HG03442 (cell line): ENCODE measurements around the gene ITGB3.

ENCODE experiments used
- ATAC-seq: cut with Tn5 transposase; IDR thresholded peaks from one replicate; pipeline ENCODE4 v1.9.1; 2021; ENCODE audit warnings: mild to moderate bottlenecking, moderate library complexity; ENCODE audit not compliant: unreplicated experiment

ITGB3 gene

DNA sequence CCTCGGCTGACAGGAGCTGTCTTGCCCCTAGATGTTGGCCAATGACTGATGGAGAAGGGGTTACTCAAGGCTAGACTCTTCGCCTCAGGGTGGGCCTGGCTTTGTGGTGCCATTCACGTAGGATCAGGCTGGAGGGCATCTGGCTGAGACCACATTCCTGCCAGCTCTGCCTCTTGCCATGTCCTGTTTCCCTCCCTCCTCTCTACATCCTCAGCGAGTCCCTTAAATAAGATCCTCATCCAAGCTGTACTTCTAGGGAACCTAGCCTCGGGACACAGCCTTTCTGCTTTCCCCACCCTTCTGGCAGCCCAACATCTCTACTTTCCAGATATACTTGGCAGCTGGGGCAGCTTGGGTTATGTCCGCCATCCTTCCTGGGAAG is 42.2 kb downstream of the ITGB3 start:
- no peak for ATAC-seq

DNA sequence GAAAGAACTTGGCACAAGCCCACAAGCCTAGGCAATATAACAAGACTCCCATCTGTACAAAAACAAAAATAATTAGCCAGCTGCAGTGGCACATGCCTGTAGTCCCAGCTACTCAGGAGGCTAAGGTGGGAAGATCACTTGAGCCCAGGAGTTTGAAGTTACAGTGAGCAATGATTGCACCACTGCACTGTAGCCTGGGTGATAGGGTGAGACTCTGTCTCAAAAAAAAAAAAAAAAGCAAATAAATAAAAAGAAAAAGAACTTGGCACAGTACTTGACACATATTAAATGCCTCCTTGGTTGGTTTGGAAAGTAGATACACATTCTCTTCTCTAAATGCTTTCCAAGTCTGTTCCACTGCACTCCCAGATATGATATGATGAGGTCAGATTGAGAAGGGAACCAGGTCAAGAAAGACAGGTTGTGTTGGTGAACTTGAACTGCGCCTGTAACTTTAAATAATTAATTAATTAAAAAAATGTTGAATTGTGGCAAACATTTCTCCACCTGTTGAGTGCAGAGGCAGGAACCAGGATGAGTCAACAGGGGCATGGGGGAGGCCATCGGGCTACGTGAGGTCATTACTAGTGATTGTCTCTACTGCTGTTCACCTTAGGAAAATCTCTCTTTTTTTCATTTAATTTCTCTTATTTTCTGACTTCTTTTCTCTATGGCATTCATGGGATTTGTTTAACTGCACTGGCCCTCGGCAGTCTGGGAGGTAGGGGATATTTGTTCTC is 44.2 kb downstream of the ITGB3 start:
- ATAC-seq = no peak

GRCh38 chr17:47298712-47299111 is 45.1 kb downstream of the ITGB3 start:
- no peak for ATAC-seq

GRCh38 chr17:47299239-47299910 is 45.7 kb downstream of the ITGB3 start:
- no peak for ATAC-seq

- ATAC-seq = no peak
Observed at GRCh38 chr17:47300718-47301117, 47.1 kb downstream of the ITGB3 start.

- ATAC-seq = no peak
Observed at GRCh38 chr17:47301161-47301560, 47.5 kb downstream of the ITGB3 start.

GRCh38 chr17:47301831-47302230 is 48.2 kb downstream of the ITGB3 start:
- no peak for ATAC-seq

DNA sequence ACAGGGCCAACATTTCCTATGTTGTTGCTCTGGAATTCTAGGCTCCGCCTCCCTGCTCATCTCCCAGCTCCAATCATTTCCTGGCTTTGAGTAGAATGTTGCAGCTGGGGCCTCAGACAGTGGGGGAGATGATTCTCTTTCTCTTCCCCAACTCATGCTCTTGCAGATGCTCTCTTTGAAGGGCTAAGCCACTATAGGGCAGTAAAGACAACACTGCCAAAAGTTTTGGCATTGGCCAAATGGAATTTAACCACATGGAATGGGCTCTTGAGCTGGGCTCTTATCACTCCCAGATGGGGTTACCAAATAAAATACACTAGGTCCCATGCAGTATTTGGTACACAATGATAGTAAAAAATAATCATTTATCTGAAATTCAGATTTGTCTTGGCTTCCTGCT is 50.6 kb downstream of the ITGB3 start:
- no peak for ATAC-seq

GRCh38 chr17:47305302-47305923 is 51.8 kb downstream of the ITGB3 start:
- no peak for ATAC-seq

DNA sequence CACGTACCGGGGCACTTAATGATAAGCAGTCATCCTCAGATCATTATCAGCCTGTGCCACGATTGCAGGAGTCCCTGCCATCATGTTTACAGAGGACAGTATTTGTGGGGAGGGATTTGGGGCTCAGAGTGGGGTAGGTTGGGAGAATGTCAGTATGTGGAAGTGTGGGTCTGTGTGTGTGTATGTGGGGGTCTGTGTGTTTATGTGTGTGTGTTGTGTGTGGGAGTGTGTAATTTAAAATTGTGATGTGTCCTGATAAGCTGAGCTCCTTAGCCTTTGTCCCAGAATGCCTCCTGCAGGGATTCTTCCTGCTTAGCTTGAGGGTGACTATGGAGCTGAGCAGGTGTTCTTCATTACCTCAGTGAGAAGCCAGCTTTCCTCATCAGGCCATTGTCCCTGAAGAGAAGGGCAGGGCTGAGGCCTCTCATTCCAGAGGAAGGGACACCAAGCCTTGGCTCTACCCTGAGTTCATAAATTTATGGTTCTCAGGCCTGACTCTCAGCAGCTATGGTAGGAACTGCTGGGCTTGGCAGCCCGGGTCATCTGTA is 56.6 kb downstream of the ITGB3 start:
- no peak for ATAC-seq

DNA sequence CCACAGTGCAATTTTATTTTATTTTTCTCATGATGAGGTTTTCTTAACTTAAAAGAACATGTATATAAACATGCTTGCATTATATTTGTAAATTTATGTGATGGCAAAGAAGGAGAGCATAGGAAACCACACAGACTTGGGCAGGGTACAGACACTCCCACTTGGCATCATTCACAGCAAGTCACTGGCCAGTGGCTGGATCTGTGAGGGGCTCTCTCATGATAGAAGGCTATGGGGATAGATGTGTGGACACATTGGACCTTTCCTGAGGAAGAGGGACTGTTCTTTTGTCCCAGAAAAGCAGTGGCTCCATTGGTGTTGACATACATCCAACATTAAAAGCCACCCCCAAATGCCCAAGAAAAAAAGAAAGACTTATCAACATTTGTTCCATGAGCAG is 57.8 kb downstream of the ITGB3 start:
- no peak for ATAC-seq

GRCh38 chr17:47315451-47316266 is 62.0 kb downstream of the ITGB3 start:
- ATAC-seq = no peak

DNA sequence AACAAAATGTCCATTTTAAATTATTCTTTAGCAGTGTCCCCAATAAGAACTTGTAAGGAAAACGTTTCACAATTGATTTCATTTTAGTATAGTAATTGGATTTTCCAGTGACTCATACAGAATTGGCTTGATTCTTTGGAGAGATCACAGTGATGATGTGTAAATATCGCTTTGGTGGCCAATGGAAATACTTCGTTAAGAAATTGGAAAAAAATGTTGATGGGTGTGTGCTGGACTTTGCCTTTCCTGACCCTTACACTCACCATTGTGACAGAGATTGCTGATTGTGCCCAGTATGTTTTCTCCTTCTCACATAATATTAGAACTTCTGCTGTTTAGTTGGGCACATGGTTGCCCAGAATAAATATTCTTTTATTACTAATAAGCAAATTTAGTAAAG is 62.7 kb downstream of the ITGB3 start:
- no peak for ATAC-seq

GRCh38 chr17:47317119-47317518 is 63.5 kb downstream of the ITGB3 start:
- ATAC-seq = no peak

DNA sequence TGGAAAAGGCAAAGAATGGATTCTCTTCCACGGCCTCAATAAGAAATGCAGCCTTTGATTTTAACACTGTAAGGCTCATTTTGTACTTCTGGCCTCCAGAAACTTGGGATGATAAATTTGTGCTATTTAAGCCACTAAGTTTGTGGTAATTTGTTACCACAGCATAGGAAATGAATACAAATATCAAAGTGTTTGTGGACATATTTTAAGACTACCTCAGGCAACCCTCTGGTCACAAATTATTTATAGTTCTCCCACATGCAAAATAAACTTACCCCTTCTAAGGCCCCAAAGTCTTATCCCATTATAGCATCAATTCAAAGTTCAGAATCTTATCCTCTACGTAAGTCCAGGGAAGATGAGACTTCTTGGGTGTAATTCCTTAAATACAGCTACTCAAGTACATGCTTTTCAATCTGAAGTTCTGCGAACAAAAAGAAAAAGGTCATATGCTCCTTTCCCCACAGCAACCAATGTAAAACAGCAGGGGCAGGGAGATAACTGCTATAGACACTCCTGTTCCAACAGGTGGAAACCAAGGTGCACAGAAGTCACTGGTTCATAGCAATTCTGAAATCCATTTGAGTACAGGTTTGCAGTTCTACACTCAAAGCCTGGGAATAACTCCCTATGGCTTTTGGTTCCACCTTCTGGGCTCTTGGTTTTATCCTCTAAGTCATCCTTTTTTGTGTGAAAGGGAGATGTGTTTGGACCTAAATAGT is 64.7 kb downstream of the ITGB3 start:
- ATAC-seq = no peak

GRCh38 chr17:47320879-47321502 is 67.4 kb downstream of the ITGB3 start:
- no peak for ATAC-seq

DNA sequence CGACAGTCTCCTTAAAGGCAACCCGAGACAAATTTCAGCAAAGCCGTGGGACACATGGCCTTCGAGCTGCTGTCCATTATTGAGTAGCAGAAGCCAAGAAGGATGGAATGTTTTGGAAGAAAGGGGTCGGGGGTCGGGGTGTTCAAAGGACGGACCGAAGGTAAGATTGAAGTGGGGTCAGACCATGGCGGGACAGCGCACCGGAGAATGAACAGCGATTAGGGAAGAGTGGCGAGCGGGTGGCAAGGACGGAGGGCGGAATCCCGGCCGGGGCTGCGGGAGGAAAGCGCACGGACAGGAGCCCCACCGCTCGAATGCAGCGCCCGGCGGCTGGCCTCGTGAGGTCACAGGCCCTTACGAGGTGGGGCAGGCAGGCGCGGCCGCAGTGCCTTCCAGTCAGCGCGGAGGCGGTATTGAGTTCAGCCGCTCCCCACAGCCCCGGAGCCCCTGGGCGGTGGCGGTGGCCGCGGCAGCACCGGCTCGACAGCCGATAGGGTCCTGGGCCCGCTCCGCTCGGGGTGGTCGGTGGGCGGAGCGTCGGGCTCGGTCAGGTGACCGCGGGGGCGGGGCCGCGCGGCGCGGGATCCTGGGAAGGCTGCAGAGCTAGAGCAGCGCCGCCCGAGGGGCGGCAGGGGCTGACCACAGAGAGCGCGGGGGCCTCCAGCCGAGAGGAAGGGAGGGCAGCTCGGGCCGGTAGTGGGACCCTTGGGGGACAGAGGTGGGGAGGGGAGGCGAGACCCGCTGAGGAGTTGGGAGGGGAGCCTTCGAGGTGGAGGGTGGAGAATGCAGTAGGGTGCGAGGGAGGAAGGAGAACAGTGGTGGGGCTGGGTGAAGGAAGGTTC is 70.0 kb downstream of the ITGB3 start, which contains the start of gene EFCAB13:
Gene EFCAB13, plus strand, starts transcription at position 574 of the 842 bp plus-strand sequence. CDS start 4,399 bp downstream, outside the sequence.
- peak; percentile 79 for ATAC-seq

DNA sequence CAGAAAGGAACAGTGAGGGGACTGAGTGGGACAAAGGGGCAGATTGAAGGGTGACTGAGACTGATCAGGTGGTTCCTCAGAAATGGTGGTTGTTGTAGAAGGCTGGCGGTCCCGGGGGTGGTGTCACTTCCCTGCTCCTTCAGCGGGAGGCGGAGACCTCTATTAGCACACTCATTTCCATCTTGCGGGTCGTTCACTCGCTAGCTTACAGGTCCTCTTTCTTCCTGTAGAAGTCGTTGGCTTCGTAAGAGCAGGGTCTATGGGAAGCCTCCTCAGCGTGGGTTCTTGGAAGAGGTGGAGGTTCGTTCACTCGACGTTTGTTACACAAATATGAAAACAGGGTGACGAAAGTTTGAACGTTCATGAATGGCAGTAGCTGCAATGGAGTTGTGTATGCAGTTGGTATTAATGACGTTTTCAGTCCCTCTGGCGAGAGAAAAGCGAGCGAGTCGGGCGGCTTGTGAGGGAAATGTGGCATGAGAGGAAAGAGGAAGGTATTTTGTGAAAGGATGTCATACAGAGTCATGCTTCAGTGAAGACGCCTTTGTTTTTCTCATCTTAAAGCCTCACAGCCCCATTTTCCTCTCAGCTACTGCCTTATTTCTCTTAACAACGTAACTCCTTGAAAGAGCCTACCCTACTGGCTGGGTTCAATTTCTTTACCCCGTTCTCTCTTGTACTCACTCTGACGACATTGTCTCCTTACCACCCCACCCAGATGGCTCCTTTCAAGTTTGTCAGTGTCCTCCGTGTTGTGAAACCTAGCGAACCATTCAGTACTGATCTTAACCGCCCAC is 70.8 kb downstream of the ITGB3 start:
- peak; percentile 24 for ATAC-seq
